HG03280 (cell line): Measurements from ENCODE around the gene C2orf80.
"Not testable (repeated sequence)": the region's sequence is repeated elsewhere in the genome, so short reads cannot be mapped to it uniquely, and the experiment has no call there.

Experiments
- ATAC-seq: cut with Tn5 transposase; IDR thresholded peaks from one replicate; pipeline ENCODE4 v1.9.1; 2021; ENCODE audit warnings: mild to moderate bottlenecking, moderate library complexity; ENCODE audit not compliant: unreplicated experiment

C2orf80 gene

DNA sequence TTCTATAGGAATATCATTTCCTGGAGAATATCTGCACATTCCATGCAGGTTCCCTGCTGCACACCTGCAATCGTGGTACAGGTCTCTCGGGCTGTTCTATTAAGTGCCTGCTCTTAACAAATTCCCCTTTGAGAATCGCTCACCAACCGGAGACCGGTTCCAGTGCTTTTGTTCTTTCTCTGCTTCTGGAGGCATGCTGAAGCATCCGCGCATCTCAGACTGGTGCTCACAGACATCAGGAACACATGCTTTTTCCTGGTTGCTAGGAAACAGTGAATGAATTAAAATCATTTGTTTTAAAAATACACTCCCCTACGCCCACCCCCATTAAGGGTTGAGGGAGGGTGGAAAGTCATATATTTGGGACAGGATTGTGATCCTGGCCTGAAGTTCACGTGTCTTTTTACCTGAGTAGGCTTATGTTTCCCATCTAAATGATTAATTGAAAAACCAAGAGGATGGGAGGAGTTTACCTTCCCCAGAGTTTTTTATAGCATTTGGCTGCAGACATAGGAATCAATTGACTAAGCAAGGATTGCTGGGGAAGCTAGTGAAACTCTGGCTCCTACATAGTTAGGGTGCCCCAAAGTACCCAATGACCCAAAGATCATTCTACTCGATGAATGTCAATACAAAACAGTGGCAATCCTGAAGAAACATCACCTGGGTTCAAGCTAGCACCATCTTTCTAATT, at the start of gene C2orf80:
Gene C2orf80, minus strand, starts transcription at position 221 of the 694 bp plus-strand sequence. CDS start 3,044 bp downstream, outside the sequence.
- no peak for ATAC-seq

DNA sequence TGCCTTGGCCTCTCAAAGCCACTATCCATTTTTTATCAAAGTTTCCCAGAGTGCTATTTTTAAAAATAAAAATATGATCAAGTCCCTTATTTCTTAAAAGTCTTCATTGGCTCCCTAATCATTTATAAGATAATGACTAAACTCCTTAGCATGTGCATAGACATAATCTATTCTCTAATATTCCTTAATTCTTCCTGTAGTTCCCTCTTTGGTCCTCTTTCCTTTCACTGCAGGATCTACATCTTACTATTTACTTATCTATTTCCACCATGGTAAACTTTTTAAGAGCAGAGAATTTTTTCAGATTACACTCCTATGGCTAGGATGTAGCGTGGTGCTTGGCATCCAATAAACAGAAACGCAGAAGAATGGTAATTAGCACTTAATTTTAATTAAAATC, 46.0 kb upstream of the C2orf80 start:
- no peak for ATAC-seq

DNA sequence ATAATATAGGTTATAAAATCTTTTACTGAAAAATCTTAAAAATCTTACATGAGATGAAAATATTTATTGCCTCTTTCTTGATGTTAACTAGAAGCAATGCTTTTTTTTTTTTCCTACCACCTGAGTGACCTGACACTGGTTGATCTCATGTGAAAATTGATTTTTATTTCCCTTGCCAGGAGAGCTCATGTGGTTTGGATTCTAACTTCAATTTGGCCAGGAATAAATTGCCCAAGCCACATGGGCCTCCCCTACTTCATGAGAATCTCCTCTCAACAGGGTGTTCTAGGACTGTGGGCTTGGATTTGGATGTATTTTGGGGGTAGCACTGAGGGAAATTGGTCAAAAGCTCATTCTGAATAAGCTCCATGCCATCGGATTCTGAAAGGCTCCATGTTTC, 45.0 kb upstream of the C2orf80 start:
- no peak for ATAC-seq

DNA sequence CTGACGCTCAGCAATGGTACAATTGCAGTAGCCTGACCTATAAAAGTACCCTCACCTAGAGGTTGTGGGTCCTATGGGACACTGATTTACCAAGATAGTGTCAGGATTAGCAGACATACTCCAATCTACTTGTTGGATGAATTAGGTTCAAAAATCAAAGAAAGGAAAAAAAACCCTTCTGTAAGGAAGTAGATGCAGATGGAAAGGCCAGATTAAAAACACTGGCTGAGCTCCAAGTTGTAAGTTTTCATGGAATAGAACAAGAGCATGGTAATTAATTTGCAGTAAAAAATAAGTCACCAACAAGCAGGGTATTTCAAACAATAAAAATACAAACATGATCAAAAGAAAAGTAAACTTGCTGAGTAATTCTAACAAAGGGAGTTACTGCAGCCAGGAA, 38.6 kb upstream of the C2orf80 start:
- no peak for ATAC-seq

DNA sequence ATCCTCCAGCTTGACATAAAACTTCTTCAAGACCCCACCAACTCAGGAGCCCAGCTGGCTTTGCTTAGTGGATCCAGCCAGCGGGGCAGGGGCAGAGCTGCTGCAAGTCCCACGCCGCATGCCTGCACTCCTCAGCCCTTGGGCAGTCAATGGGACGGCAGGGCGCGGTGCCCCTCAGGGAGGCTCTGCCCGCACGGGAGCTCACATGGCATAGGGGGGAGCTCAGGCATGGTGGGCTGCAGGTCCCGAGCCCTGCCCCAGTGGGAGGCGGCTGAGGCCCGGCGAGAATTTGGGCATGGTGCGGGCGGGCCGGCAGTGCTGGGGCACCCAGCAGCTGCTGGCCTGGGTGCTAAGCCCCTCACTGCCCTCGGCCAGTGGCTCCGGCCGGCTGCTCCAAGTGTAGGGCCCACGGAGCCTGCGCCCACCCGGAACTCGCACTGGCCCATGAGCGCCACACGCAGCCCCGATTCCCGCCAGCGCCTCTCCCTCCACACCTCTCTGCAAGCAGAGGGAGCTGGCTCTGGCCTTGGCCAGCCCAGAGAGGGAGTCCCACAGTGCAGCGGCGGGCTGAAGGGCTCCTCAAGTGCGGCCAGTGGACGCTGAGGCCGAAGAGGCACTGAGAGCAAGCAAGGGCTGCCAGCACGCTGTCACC, 37.9 kb upstream of the C2orf80 start:
- no peak for ATAC-seq

DNA sequence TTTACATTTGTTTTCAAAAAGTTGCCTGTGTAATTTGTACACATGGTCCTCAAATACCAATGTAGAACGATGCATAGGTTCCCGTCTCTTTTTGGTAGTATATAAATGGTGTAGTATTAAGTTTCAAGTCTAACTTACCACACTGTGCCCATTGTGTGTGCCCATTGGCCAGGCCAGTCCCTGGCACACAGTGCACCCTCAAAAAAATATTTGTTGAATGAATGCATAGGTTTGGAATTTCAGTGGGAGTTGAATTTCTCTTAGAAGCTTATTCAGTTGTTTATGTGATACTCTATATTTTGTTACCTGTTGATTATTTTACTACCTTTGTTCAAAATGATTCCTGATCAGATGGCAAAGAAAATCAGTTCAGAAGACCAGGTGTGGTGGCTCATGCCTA, 35.0 kb upstream of the C2orf80 start:
- no peak for ATAC-seq

DNA sequence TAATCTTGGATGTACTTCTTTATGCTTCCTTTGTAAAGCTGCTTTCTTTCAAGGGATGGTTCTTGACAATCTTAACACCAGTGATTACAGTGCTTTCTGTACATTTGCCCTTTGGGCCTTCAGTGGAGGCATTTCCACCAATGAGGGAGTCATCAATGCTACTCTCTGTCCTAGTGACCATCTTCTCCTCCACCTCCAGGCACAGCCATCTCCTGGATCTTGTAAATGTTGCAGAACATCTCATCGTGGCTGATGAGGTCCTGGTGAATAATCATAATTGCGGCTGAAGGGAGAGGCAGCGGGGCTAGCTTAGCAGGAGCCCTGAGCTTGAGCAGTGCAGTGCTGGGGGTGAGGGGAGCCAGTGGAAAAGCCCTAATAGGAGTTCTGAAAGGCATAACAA, 32.5 kb upstream of the C2orf80 start:
- no peak for ATAC-seq

DNA sequence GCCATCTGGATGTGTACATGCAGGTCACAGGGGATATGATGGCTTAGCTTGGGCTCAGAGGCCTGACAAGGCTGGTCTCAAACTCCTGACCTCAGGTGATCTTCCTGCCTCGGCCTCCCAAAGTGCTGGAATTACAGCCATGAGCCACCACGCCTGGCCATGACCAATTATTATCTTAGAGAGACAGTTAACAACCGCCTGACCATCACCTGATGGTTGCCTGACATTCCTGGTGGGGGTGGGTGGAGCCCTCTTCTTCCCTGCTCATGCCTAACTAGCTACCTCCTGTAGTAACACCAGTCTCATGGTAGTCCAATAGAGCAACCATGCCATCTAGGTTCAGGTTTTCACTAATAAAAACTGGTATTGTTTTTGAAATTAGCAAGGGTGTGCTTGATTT, 32.0 kb upstream of the C2orf80 start:
- ATAC-seq, result not testable (repeated sequence)

DNA sequence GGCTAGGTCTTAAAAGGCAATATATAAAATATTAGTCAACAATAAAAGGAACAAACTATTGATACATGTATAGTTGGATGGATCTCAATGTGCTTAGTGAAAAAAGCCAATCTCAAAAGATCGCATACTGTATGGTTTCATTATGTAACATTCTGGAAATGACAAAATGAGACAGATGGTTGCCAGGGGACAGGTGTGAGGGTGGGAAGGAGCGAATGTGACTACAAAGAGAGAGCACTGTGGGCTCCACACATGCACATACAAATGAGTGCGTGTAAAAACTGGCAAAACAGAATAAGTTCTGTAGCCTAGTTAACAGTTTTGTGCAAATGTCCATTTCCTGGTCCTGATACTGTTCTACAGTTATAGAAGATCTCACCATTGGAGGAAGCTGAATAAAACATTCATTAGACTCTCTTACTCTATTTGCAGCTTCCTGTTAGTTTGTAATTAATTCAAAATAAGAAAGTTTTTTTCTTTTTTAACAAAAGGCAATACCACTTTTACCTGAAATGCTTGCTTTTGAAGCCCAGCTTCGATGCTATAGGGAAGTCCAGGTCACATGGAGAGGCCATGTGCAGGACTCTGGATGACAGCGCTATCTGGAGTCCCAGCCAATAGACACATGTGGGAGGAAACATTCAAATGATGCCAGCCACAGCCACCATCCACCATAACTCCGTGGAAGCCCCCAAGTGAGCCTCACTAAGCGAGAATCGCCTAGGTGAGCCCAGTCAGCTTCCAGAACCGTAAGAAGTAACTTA, 21.0 kb upstream of the C2orf80 start:
- ATAC-seq, result no peak

DNA sequence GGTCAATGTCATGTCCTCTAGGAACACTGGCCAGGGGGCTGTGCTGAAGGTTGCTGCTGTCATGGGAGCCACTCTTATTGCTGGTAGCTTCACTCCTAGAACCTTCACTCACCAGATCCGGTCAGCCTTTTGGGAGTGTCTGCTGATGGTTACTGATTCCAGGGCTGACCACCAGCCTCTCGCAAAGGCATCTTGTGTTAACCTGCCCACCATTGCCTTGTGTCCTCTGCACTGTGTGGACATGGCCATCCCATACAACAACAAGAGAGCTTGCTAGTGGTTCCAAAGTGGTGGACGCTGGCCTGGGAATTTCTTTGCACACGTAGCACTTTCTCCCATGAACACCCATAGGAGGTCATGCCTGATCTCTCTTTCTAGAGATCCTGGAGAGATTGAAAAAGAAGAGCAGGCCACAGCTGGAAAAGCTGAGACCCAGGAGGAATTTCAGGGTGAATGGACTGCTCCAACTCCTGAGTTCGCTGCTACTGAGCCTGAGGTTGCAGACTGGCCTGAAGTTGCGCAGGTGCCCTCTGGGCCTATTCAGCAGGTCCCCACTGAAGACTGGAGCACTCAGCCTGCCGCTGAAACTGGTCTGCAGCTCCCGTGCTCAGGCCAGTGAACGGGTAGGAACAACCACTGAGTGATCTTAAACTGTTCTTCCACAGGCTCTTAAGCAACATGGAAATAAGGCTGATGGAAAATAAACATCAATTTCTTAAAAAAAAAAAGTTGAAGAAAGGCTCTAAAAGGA, 18.7 kb upstream of the C2orf80 start:
- no peak for ATAC-seq

DNA sequence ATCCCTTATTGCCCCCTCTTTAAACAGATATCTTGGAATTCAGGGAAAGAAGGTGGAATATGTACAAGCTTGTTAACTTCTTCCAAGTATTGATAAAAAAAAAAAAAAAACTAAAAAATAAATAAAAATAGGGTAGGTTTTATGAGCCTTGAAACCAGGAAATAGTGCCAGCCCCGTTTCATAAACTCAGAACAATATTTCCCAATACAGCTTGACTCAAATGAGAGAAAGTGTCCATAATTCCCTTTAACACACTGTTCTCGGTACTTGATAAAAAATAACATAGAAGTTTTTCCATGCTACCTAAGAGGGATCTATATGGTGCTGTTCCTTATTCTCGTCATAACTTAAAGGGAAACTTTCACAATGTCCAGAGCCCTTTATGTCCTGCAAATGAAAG, 17.9 kb upstream of the C2orf80 start:
- ATAC-seq, result no peak

DNA sequence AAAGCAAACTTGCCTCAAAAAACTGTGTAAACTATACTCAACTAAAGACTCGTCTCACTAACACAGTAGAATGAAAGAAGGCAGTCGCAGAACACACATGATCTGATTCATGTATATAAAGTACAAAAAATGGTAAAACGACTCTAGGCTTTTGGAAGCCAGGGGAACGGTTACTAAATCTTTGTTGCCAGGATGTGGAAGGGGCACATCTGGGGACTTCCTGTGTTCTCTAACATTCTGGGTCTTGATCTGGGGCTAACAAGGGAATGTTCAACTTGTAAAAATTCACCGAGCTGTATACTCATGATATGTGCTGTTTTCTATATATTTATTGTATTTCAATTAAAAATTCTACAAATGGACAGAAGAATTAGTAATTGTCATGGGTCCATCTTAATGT, 14.3 kb upstream of the C2orf80 start:
- ATAC-seq, result no peak

DNA sequence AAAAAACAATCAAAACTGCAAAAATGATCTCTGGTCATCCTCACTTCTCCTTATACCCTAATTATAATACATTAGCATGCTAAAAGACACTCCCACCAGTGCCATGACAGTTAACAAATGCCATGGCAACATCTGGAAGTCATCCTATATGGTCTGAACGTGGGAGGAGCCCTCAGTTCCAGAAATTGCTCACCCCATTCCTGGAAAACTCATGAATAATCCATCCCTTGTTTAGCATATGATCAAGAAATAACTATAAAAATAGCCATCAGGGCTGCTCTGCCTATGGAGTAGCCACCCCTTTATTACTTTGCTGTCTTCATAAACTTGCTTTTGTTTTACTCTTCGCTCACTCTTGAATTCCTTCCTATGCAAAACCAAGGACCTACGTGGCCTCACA, 5.7 kb upstream of the C2orf80 start:
- no peak for ATAC-seq

DNA sequence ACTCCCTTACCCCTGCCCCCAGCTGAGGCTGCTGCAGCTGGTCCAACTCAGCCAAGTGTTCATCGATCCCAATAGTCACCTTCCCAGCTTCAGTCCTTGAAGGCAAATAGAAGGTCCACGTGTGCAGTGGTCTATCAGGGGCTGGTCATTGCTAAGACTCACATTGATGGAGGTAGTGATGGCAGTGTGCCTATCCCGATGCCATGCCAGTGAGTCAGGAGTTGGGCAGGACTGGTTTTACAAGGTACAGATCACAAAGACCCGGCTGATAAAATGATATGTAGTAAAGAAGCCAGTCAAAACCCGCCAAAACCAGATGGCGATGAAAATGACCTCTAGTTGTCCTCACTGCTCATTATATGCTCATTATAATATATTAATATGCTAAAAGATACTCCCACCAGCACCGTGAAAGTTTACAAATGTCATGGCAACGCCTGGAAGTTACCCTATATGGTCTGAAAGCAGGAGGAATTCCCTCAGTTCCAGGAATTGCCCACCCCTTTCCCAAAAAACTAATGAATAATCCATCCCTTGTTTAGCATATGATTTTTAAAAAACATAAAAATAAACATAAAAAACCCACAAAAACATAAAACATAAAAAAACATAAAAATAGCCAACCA, 2.9 kb upstream of the C2orf80 start:
- no peak for ATAC-seq

DNA sequence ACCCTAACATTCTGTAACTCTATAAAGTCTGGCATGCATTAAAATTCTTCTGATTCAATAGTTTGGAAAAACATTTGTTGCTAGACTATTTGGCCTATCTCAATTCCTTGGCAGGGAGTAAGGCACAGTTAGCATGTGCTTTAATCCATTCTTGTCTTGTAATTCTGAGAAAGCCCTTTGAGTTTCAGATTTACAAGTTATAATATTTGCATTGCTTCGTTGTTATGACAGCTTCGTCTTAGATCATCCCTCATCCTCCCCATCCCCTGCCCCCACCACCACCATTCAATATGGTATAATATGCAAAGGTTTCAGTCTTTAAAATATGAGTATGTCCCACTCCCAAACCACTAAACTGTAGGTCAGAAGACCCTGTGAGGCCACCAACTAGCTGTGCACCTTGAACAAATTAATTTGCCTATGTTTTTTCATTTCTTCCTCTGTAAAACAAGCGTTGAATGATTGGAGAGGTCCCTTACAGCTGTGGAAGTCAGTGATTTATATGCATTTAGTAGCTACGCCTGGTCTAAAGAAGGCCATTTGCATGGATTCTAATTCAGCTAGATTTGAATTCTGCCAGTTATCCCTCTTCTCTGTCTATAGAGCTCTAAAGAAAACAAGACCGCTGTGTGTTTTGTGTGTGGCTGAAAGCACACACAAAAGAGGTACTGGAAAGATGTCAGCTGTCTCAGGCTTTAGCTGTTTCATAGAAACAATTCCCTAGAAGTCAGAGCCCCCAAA, 591 bp downstream of the C2orf80 start:
- ATAC-seq, result no peak

DNA sequence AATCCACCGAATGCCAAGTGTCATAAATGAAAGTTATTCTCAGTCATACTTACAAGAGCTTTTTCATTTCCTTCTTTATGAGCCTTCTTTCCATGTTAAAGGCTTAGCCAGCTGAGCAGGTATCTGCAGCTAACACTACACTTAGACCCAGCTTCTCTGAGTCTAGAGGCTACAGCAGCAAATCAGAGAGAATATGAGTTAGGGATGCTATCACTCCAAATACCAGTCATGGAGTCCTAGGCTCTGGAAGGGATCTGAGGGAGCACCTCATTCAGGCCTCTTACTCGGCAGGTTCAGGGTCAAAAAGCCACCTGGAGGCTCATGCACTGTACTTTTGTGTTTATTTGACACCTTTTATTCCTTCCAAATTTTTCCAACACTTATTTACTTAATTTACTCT, 2.9 kb downstream of the C2orf80 start:
- no peak for ATAC-seq

DNA sequence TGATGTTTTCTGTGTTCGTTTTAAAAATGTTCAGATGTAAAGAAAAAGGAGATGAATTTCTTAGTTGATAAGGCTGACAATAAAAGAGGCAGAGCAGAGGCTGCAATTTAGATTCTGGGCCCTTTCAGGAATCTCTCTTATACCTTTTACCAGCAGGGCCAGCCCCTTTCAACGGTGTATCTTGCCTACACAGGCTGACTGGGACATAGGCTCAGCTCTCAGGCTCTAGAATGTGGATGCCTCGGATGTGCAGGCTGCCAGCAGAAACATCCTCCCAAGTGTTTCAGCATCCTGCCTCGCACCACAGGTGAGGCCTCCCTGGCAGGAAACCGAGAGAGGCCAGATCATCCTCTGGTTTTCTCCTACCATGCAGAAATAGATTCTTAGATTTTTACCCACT, 3.4 kb downstream of the C2orf80 start:
- no peak for ATAC-seq

DNA sequence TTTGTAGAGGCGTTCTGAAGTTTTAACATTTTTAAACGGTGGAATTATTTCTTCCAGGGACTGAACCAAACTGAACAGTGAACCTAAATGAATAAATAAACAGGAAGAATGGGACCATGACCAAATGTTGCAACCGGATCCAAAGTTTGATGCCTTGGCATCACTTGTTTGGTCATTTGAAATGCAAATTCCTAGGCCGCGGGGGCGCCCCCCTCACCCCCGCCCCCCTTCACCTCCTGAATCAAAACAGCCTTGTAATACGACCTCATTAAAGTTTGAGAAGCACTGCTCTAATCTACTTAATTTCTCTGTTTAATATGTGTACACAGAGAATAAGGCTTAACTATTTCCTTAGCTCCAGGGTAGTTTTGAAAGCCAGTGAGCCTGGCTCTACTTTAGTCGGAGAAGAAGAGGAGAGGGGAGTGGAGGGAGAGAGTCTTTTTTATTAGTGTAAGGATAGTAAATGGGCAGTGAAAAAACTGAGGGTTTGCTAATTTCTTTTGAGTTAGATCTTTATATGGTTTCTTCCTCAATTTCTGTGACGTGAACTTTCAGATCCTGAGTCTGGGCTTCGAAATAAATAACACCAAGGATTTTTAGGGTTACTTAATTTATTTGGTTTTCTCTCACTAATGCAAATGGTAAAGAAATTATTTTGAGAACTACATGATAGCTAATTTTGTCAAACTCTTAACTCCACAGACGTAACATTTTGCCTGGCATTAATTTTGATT, 5.7 kb downstream of the C2orf80 start:
- no peak for ATAC-seq

DNA sequence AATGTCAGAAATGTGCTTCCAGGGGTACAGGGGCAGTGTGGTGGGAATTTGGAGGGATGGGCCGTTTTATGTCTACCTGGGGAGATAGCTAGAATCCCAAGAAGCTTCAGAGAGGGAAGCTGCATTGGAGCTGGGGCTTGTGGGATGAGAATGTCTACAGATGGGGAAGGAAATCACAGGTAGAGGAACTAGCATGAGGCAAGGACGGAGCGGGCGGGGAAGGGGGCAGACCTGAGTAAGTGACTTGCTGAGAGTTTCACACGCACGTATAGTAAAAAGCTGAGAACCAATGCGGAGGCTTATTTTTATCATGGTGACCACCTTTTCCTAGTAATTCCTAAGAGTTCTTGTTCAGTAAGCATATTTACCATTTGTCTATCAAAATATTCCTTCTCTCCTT, 6.3 kb downstream of the C2orf80 start:
- ATAC-seq, result no peak

DNA sequence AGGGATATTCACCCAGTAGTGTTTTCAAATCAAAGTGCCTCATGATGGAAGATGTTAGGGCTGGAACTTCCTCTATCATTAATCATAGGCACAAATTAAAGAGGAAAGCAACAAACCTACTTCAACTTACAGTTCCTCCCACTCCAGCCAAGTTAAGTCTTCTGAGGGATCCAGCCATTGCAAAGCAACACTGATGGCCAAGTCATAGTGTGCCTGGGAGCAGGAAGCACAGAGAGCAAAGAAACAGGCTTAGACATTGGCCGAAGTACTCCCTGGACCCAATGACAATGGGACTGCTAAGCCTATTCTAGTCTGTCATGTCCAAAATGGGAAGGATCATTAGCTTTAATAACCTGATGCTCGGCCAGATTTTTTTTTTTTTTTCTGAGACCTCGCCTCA, 7.0 kb downstream of the C2orf80 start:
- no peak for ATAC-seq
